Neural cell (in vitro differentiated cells): Measurements from ENCODE around the gene MTX2. TPM values are rescaled to one million over a fixed set of nuclear protein-coding genes. Genes with fewer than 3 reads are reported as not detected.
"Not testable (repeated sequence)": the region's sequence is repeated elsewhere in the genome, so short reads cannot be mapped to it uniquely, and the experiment has no call there.

Experiments
- H2AFZ ChIP-seq: fragments of 200-600, 300-800 bp; sonication (generic), shearing (Covaris generic); 2 replicates; pipeline ENCODE4 v1.6.0; 2014; ENCODE audit warnings: low read depth, mild to moderate bottlenecking, antibody characterized with exemption, low read length, moderate library complexity
- H3F3A ChIP-seq: fragments of 200-600 bp; shearing (Covaris generic); 2 replicates; pipeline ENCODE4 v1.6.1; 2016; ENCODE audit warnings: mild to moderate bottlenecking, moderate library complexity, mixed read lengths, antibody characterized with exemption, low read length; ENCODE audit not compliant: insufficient read depth, poor library complexity, severe bottlenecking
- H3K27ac ChIP-seq: fragments of 200-600, 300-800 bp; sonication (generic), shearing (Covaris generic); 2 replicates; pipeline ENCODE4 v1.5.1; 2014; ENCODE audit warnings: mild to moderate bottlenecking, low read length, moderate library complexity
- H3K27me3 ChIP-seq: fragments of 300-800, 200-600 bp; sonication (generic), shearing (Covaris generic); 2 replicates; pipeline ENCODE4 v1.6.0; 2014; ENCODE audit warnings: mild to moderate bottlenecking, low read depth, low read length, moderate library complexity; ENCODE audit not compliant: insufficient read depth
- H3K36me3 ChIP-seq: fragments of 300-800, 200-600 bp; sonication (generic), shearing (Covaris generic); 2 replicates; pipeline ENCODE4 v1.5.1; 2014; ENCODE audit warnings: mild to moderate bottlenecking, antibody characterized with exemption, low read length, moderate library complexity; ENCODE audit not compliant: insufficient read depth
- H3K4me2 ChIP-seq: fragments of 300-800, 200-600 bp; sonication (generic), shearing (Covaris generic); 2 replicates; pipeline ENCODE4 v1.6.0; 2014; ENCODE audit warnings: mild to moderate bottlenecking, low read length
- H3K4me3 ChIP-seq: fragments of 300-800, 200-600 bp; sonication (generic), shearing (Covaris generic); 2 replicates; pipeline ENCODE4 v1.5.1; 2014; ENCODE audit warnings: mild to moderate bottlenecking, low read length, moderate library complexity
- H3K79me2 ChIP-seq: fragments of 200-600 bp; shearing (Covaris generic); replicated peaks from 2 replicates; pipeline ENCODE4 v1.6.0; 2014; ENCODE audit warnings: mild to moderate bottlenecking, low read length, moderate library complexity; ENCODE audit not compliant: insufficient read depth
- H3K9ac ChIP-seq: fragments of 300-800, 200-600 bp; sonication (generic), shearing (Covaris generic); 2 replicates; pipeline ENCODE4 v1.6.1; 2016; ENCODE audit warnings: mild to moderate bottlenecking, low read length, mixed read lengths
- H3K9me2 ChIP-seq: fragments of 200-600 bp; shearing (Covaris generic); 2 replicates; pipeline ENCODE4 v1.6.1; 2016; ENCODE audit warnings: mild to moderate bottlenecking, low read length, mixed read lengths; ENCODE audit not compliant: insufficient read depth
- H3K9me3 ChIP-seq: fragments of 200-600, 300-800 bp; sonication (generic), shearing (Covaris generic); 2 replicates; pipeline ENCODE4 v1.6.1; 2016; ENCODE audit warnings: mild to moderate bottlenecking, mixed run types, low read length, moderate library complexity, mixed read lengths
- H4K20me1 ChIP-seq: fragments of 200-600 bp; shearing (Covaris generic); 2 replicates; pipeline ENCODE4 v1.6.1; 2016; ENCODE audit warnings: mild to moderate bottlenecking, mixed run types; ENCODE audit not compliant: insufficient read depth
- EP300 ChIP-seq: fragments of 450-650 bp; conservative IDR thresholded peaks from 2 replicates; pipeline ENCODE4 v1.6.1; 2014; ENCODE audit warnings: antibody characterized with exemption, mild to moderate bottlenecking, moderate library complexity; ENCODE audit not compliant: poor library complexity, severe bottlenecking
- EZH2 ChIP-seq: fragments of 200-600, 300-800 bp; shearing (Covaris generic), sonication (generic); IDR thresholded peaks from 2 replicates; pipeline ENCODE4 v1.6.1; 2014; ENCODE audit warnings: antibody characterized with exemption, low read length, borderline replicate concordance, mild to moderate bottlenecking; ENCODE audit not compliant: insufficient read depth, poor library complexity, severe bottlenecking
- MXI1 ChIP-seq: fragments of 450-650 bp; conservative IDR thresholded peaks from 2 replicates; pipeline ENCODE4 v1.6.1; 2014; ENCODE audit warnings: antibody characterized with exemption, mild to moderate bottlenecking; ENCODE audit not compliant: poor library complexity, severe bottlenecking
- POLR2AphosphoS5 ChIP-seq: IDR thresholded peaks from 2 replicates; pipeline ENCODE4 v1.6.1; 2012
- RAD21 ChIP-seq: fragments of 450-650 bp; conservative IDR thresholded peaks from 2 replicates; pipeline ENCODE4 v1.6.1; 2014; ENCODE audit warnings: antibody characterized with exemption, mild to moderate bottlenecking, moderate library complexity
- SMC3 ChIP-seq: fragments of 450-650 bp; conservative IDR thresholded peaks from 2 replicates; pipeline ENCODE4 v1.6.1; 2014; ENCODE audit warnings: antibody characterized with exemption, mild to moderate bottlenecking, moderate library complexity; ENCODE audit not compliant: poor library complexity
- TAF1 ChIP-seq: IDR thresholded peaks from 2 replicates; pipeline ENCODE4 v1.6.1; 2012; ENCODE audit warnings: low read depth
- polyA plus RNA-seq: library from polyadenylated mRNA; depleted of rRNA; stranded (reverse); fragments of >200 nt; gene quantifications from 2 replicates; pipeline ENCODE4 v1.2.3, GENCODE V29; 2014
- TF ChIP-seq, protein P1 (sequence below): fragments of 450-650 bp; IDR thresholded peaks from 2 replicates; pipeline ENCODE4 v1.5.1; 2014; ENCODE audit warnings: antibody characterized with exemption, mild to moderate bottlenecking, moderate library complexity; ENCODE audit not compliant: poor library complexity, severe bottlenecking
- TF ChIP-seq, protein P2 (sequence below): IDR thresholded peaks from 2 replicates; pipeline ENCODE4 v1.6.1; 2012; ENCODE audit warnings: borderline replicate concordance

Gene MTX2
- polyA plus RNA-seq, 1 donor from 2014 or later, result 128 TPM

DNA sequence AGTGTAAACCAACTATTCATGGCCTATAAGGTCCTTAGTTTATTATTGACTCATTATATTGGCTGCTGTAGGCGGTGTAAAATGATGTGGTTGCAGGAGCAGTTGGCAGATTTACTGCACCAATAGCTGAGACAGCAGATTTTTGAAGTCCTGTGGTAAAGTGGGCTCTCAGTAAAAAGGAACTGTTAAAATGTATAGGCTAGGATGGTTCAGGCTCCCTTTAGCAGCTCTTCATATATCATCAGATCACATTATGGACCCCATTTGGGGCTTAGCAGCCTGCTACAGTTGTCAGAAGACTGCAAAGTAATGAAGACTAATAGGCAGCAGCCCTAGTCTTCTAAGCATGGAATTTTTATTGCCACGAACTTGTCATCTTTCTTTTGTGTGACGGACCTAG lies 27.8 kb downstream of the MTX2 start:
- Histone ChIP-seq H3K36me3 (no peaks in the 10 kb centered on the region), H3K27ac (no peak overlapping the region), H3K4me2 (no peak overlapping the region), H3K4me3 (no peak overlapping the region), H4K20me1 (no peaks in the 10 kb centered on the region), H3K79me2 (no peaks in the 10 kb centered on the region), H3K9me3 (no peaks in the 10 kb centered on the region), H3K9me2 (no peaks in the 10 kb centered on the region), H3K27me3 (no peaks in the 10 kb centered on the region), H3K9ac (no peak overlapping the region), H2AFZ (no peak overlapping the region), H3F3A (no peaks in the 10 kb centered on the region)
- TF ChIP-seq POLR2AphosphoS5, result no peak
- TF ChIP-seq SMC3, result no peak
- TF ChIP-seq TAF1, result no peak
- TF ChIP-seq, protein P1, sequence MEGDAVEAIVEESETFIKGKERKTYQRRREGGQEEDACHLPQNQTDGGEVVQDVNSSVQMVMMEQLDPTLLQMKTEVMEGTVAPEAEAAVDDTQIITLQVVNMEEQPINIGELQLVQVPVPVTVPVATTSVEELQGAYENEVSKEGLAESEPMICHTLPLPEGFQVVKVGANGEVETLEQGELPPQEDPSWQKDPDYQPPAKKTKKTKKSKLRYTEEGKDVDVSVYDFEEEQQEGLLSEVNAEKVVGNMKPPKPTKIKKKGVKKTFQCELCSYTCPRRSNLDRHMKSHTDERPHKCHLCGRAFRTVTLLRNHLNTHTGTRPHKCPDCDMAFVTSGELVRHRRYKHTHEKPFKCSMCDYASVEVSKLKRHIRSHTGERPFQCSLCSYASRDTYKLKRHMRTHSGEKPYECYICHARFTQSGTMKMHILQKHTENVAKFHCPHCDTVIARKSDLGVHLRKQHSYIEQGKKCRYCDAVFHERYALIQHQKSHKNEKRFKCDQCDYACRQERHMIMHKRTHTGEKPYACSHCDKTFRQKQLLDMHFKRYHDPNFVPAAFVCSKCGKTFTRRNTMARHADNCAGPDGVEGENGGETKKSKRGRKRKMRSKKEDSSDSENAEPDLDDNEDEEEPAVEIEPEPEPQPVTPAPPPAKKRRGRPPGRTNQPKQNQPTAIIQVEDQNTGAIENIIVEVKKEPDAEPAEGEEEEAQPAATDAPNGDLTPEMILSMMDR, result no peak
- TF ChIP-seq EP300, result no peak
- TF ChIP-seq, protein P2, sequence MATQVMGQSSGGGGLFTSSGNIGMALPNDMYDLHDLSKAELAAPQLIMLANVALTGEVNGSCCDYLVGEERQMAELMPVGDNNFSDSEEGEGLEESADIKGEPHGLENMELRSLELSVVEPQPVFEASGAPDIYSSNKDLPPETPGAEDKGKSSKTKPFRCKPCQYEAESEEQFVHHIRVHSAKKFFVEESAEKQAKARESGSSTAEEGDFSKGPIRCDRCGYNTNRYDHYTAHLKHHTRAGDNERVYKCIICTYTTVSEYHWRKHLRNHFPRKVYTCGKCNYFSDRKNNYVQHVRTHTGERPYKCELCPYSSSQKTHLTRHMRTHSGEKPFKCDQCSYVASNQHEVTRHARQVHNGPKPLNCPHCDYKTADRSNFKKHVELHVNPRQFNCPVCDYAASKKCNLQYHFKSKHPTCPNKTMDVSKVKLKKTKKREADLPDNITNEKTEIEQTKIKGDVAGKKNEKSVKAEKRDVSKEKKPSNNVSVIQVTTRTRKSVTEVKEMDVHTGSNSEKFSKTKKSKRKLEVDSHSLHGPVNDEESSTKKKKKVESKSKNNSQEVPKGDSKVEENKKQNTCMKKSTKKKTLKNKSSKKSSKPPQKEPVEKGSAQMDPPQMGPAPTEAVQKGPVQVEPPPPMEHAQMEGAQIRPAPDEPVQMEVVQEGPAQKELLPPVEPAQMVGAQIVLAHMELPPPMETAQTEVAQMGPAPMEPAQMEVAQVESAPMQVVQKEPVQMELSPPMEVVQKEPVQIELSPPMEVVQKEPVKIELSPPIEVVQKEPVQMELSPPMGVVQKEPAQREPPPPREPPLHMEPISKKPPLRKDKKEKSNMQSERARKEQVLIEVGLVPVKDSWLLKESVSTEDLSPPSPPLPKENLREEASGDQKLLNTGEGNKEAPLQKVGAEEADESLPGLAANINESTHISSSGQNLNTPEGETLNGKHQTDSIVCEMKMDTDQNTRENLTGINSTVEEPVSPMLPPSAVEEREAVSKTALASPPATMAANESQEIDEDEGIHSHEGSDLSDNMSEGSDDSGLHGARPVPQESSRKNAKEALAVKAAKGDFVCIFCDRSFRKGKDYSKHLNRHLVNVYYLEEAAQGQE, result no peak
- no peak for TF ChIP-seq EZH2
- no peak for TF ChIP-seq RAD21

DNA sequence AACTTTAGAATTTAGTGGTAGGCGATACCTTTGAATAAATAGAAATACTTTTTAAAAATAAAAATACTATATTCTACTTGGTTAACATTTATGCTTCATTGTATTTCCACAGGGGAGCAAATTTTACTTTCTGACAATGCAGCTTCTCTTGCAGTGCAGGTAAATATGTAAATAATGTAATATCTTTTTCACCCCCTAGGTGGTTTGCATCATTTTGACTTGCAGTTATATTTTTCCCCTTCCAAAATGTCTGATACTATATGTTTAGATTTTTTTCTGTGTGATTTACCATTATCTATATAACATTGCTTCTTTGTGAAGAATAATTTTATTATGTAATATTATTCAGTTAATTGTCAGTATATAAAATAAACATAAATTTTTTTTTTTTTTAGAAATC lies 28.5 kb downstream of the MTX2 start:
- Histone ChIP-seq H3K4me2 (no peak overlapping the region), H3K4me3 (no peak overlapping the region), H3K9me2 (no peaks in the 10 kb centered on the region), H3K9me3 (no peaks in the 10 kb centered on the region), H3K36me3 (no peaks in the 10 kb centered on the region), H3K27ac (no peak overlapping the region), H3K79me2 (no peaks in the 10 kb centered on the region), H3F3A (no peaks in the 10 kb centered on the region), H3K9ac (no peak overlapping the region), H2AFZ (no peak overlapping the region), H4K20me1 (no peaks in the 10 kb centered on the region), H3K27me3 (no peaks in the 10 kb centered on the region)
- TF ChIP-seq EZH2 (no peak), POLR2AphosphoS5 (no peak), RAD21 (no peak), EP300 (no peak), TAF1 (no peak), SMC3 (no peak), MXI1 (no peak)
- TF ChIP-seq, protein P1, result no peak
- TF ChIP-seq, protein P2, result no peak

DNA sequence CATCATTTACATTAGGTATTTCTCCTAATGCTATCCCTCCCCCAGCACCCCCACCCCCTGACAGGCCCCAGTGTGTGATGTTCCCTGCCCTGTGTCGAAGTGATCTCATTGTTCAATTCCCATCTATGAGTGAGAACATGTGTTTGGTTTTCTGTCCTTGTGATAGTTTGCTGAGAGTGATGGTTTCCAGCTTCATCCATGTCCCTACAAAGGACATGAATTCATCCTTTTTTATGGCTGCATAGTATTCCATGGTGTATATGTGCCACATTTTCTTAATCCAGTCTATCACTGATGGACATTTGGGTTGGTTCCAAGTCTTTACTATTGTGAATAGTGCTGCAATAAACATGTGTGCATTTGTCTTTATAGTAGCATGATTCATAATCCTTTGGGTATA lies 36.8 kb downstream of the MTX2 start:
- not testable (repeated sequence) for H3K79me2 ChIP-seq, H3K36me3 ChIP-seq, H3F3A ChIP-seq, H3K4me3 ChIP-seq, H4K20me1 ChIP-seq, H3K27ac ChIP-seq, H3K4me2 ChIP-seq, H3K9me2 ChIP-seq, H3K9ac ChIP-seq, H3K27me3 ChIP-seq, H3K9me3 ChIP-seq, H2AFZ ChIP-seq
